SK-N-SH (cell line): ENCODE data around the gene TLX2. TPM values are rescaled to one million over a fixed set of nuclear protein-coding genes. Genes with fewer than 3 reads are reported as not detected.

Source experiments
- CTCF ChIA-PET: fragments of 300-600, 350-600 bp; formaldehyde crosslinking; extraction: SDS; loops from one replicate; lab custom pipeline; 2021; lab: Yijun Ruan, JAX
- POLR2A ChIA-PET: fragments of 350-600 bp; sonication (Branson Sonifier 250); formaldehyde crosslinking; extraction: SDS; loops from one replicate; lab custom pipeline; 2020; ENCODE audit warnings: antibody characterized with exemption, inconsistent platforms; lab: Yijun Ruan, JAX
- DNase-seq: peaks from one replicate; pipeline ENCODE4 v3.0.0; 2012
- H2AFZ ChIP-seq: fragments of 200-600 bp; sonication (generic); 2 replicates; pipeline ENCODE4 v1.8.1; 2016; ENCODE audit warnings: antibody characterized with exemption, mild to moderate bottlenecking, low read depth
- H3F3A ChIP-seq: fragments of 200-600 bp; sonication (generic); replicated peaks from 2 replicates; pipeline ENCODE3; 2016; ENCODE audit warnings: antibody characterized with exemption, mild to moderate bottlenecking; ENCODE audit not compliant: insufficient read depth
- H3K27ac ChIP-seq, 2 experiments: fragments of 200-500 bp in 1 of 2; fragments of 200-600 bp in 1 of 2; sonication (Bioruptor generic) in 1 of 2; sonication (generic), shearing (Covaris generic) in 1 of 2; 2 replicates each; pipeline versions ENCODE4 v1.5.1 to v1.6.1; 2014 to 2016; ENCODE audit warnings: low read depth in 2 of 2, inconsistent platforms in 1 of 2, low read length in 1 of 2, mild to moderate bottlenecking in 1 of 2, mixed read lengths in 1 of 2
- H3K27me3 ChIP-seq: fragments of 200-600 bp; sonication (generic), shearing (Covaris generic); 2 replicates; pipeline ENCODE4 v1.6.1; 2016; ENCODE audit warnings: mixed run types; ENCODE audit not compliant: insufficient read depth
- H3K36me3 ChIP-seq, 2 experiments: fragments of 200-500 bp in 1 of 2; fragments of 200-600 bp in 1 of 2; sonication (Bioruptor generic) in 1 of 2; sonication (generic) in 1 of 2; replicated peaks in 1 of 2; 2 replicates each; pipeline versions ENCODE3 to v1.5.1; 2014 to 2016; ENCODE audit warnings: low read length in 1 of 2, mild to moderate bottlenecking in 1 of 2; ENCODE audit not compliant: insufficient read depth in 2 of 2, control insufficient read depth in 1 of 2
- H3K4me1 ChIP-seq, 2 experiments: fragments of 200-500 bp in 1 of 2; fragments of 200-600 bp in 1 of 2; sonication (Bioruptor generic) in 1 of 2; sonication (generic), shearing (Covaris generic) in 1 of 2; 2 replicates each; pipeline versions ENCODE4 v1.5.1 to v1.6.1; 2014 to 2016; ENCODE audit warnings: low read depth in 1 of 2, low read length in 1 of 2, mixed run types in 1 of 2; ENCODE audit not compliant: insufficient read depth in 2 of 2, control insufficient read depth in 1 of 2
- H3K4me2 ChIP-seq: fragments of 200-600 bp; sonication (generic), shearing (Covaris generic); 2 replicates; pipeline ENCODE4 v1.6.1; 2017; ENCODE audit warnings: mixed run types
- H3K4me3 ChIP-seq, 2 experiments: fragments of 200-500 bp in 1 of 2; fragments of 200-600 bp in 1 of 2; sonication (Bioruptor generic) in 1 of 2; sonication (generic), shearing (Covaris generic) in 1 of 2; 2 replicates each; pipeline versions ENCODE4 v1.5.1 to v1.8.1; 2014 to 2016; ENCODE audit warnings: low read depth in 2 of 2, inconsistent platforms in 1 of 2, low read length in 1 of 2, mild to moderate bottlenecking in 1 of 2, mixed read lengths in 1 of 2, moderate library complexity in 1 of 2
- H3K79me2 ChIP-seq: fragments of 200-600 bp; sonication (generic); 2 replicates; pipeline ENCODE4 v1.8.1; 2017; ENCODE audit warnings: mild to moderate bottlenecking; ENCODE audit not compliant: insufficient read depth
- H3K9ac ChIP-seq: fragments of 200-600 bp; sonication (generic); 2 replicates; pipeline ENCODE4 v1.6.1; 2017; ENCODE audit warnings: mixed run types
- H3K9me2 ChIP-seq: fragments of 200-600 bp; sonication (generic); 2 replicates; pipeline ENCODE4 v1.6.1; 2017; ENCODE audit warnings: mixed run types
- H3K9me3 ChIP-seq: fragments of 200-600 bp; sonication (generic); 2 replicates; pipeline ENCODE4 v1.6.1; 2017; ENCODE audit warnings: mixed run types, mild to moderate bottlenecking, moderate library complexity
- H4K20me1 ChIP-seq: fragments of 200-600 bp; sonication (generic); 2 replicates; pipeline ENCODE4 v1.6.1; 2017; ENCODE audit warnings: mild to moderate bottlenecking, mixed run types; ENCODE audit not compliant: insufficient read depth
- CTCF ChIP-seq: fragments of 200-600 bp; sonication (generic); IDR thresholded peaks from 2 replicates; pipeline ENCODE4 v1.6.1; 2017; ENCODE audit warnings: antibody characterized with exemption, mild to moderate bottlenecking, moderate library complexity
- FOSL2 ChIP-seq: IDR thresholded peaks from 2 replicates; pipeline ENCODE4 v1.4.0; 2012; ENCODE audit warnings: low read depth, mild to moderate bottlenecking, moderate library complexity, borderline replicate concordance
- FOXJ3 ChIP-seq: sonication (generic); formaldehyde crosslinking; IDR thresholded peaks from 2 replicates; pipeline ENCODE4 v1.5.1; 2020; ENCODE audit warnings: mild to moderate bottlenecking, missing genetic modification reagents
- FOXM1 ChIP-seq: IDR thresholded peaks from 2 replicates; pipeline ENCODE4 v1.4.0; 2012; ENCODE audit warnings: low read depth, mild to moderate bottlenecking
- GATA2 ChIP-seq: sonication (generic); formaldehyde crosslinking; IDR thresholded peaks from 2 replicates; pipeline ENCODE4 v1.5.0; 2020; ENCODE audit warnings: mild to moderate bottlenecking, missing genetic modification reagents
- IRF3 ChIP-seq: fragments of 150-350 bp; IDR thresholded peaks from 2 replicates; pipeline ENCODE4 v1.6.1; 2016; ENCODE audit warnings: mild to moderate bottlenecking, low read depth, low read length
- MEF2A ChIP-seq: IDR thresholded peaks from 2 replicates; pipeline ENCODE4 v1.4.0; 2012; ENCODE audit warnings: low read depth, borderline replicate concordance
- MXI1 ChIP-seq: IDR thresholded peaks from 2 replicates; pipeline ENCODE4 v1.6.1; 2012; ENCODE audit warnings: mild to moderate bottlenecking, low read depth, low read length, improper control_type of control experiment
- PBX3 ChIP-seq: IDR thresholded peaks from 2 replicates; pipeline ENCODE4; 2012
- RAD21 ChIP-seq: IDR thresholded peaks from 2 replicates; pipeline ENCODE4 v1.6.1; 2012; ENCODE audit warnings: mild to moderate bottlenecking, low read length
- REST ChIP-seq: IDR thresholded peaks from 2 replicates; pipeline ENCODE4 v1.6.1; 2012; ENCODE audit warnings: mild to moderate bottlenecking, low read depth, low read length, moderate library complexity
- RFX5 ChIP-seq: IDR thresholded peaks from 2 replicates; pipeline ENCODE4 v1.6.1; 2012; ENCODE audit warnings: mild to moderate bottlenecking, improper control_type of control experiment, low read length
- RXRA ChIP-seq: IDR thresholded peaks from 2 replicates; pipeline ENCODE4 v1.4.0; 2012; ENCODE audit warnings: low read depth, mild to moderate bottlenecking, borderline replicate concordance
- SIN3A ChIP-seq: IDR thresholded peaks from 2 replicates; pipeline ENCODE4 v1.6.1; 2012; ENCODE audit warnings: low read depth, mild to moderate bottlenecking, low read length, moderate library complexity, borderline replicate concordance
- SMC3 ChIP-seq: IDR thresholded peaks from 2 replicates; pipeline ENCODE4 v1.6.1; 2012; ENCODE audit warnings: low read depth, low read length, improper control_type of control experiment
- TAF1 ChIP-seq: IDR thresholded peaks from 2 replicates; pipeline ENCODE4 v1.6.1; 2012; ENCODE audit warnings: low read depth, mild to moderate bottlenecking, low read length, moderate library complexity, borderline replicate concordance
- TEAD4 ChIP-seq: IDR thresholded peaks from 2 replicates; pipeline ENCODE4 v1.4.0; 2012; ENCODE audit warnings: mild to moderate bottlenecking, borderline replicate concordance; ENCODE audit not compliant: insufficient read depth
- ZBTB33 ChIP-seq: IDR thresholded peaks from 2 replicates; pipeline ENCODE4 v1.4.0; 2012; ENCODE audit warnings: low read depth, borderline replicate concordance
- polyA plus RNA-seq, 3 experiments: library from polyadenylated mRNA; depleted of rRNA; stranded (reverse); fragments of >200 nt; gene quantifications; 2 replicates each; pipeline ENCODE4 v1.2.3, GENCODE V29; 2012

The TLX2 gene
- polyA plus RNA-seq, 1 of the 3 experiments (the other 2 are of a cell fraction) = 24.5 TPM

- H3K9me3 ChIP-seq = no peaks in the 10 kb centered on the region
- H3K79me2 ChIP-seq = peaks cover under 1% of the 10 kb centered on the region; the same call in 1 of the 2 replicates
- H3K9ac ChIP-seq = no peak overlapping the region
- H4K20me1 ChIP-seq = no peaks in the 10 kb centered on the region
- DNase-seq = no peak
- H3K9me2 ChIP-seq = no peaks in the 10 kb centered on the region
- no peak overlapping the region for H3K4me3 ChIP-seq
- peaks cover 9 to 12% of the 10 kb centered on the region in 2 experiments for H3K36me3 ChIP-seq
- peak overlapping the region in 1 of 2 experiments; percentile 76; a peak in 2 of 4 replicates for H3K27ac ChIP-seq
- H3K27me3 ChIP-seq = no peaks in the 10 kb centered on the region
- TF ChIP-seq RFX5 = no peak
- TF ChIP-seq RAD21 = no peak
- no peak for TF ChIP-seq PBX3
- no peak for TF ChIP-seq MEF2A
- TF ChIP-seq CTCF = no peak
- TF ChIP-seq ZBTB33 = no peak
- TF ChIP-seq TAF1 = no peak
- TF ChIP-seq REST = no peak
- TF ChIP-seq FOXM1 = no peak
- TF ChIP-seq GATA2 (CRISPR knock-in tag) = no peak
- no peak for TF ChIP-seq IRF3
- TF ChIP-seq TEAD4 = no peak
- TF ChIP-seq RXRA = no peak
- no peak for TF ChIP-seq FOXJ3
- no peak for TF ChIP-seq SMC3
- TF ChIP-seq MXI1 = no peak
- no peak for TF ChIP-seq FOSL2
- no peak for TF ChIP-seq SIN3A
- peaks cover 6% of the 10 kb centered on the region for H3F3A ChIP-seq
- peaks cover 3 to 27% of the 10 kb centered on the region in 2 experiments; a peak in 1 of 4 replicates for H3K4me1 ChIP-seq
- no peak overlapping the region for H3K4me2 ChIP-seq
- POLR2A ChIA-PET = interaction anchor here (1.0 to 3.1 kb wide), 11 partner anchors 8 to 87 kb away, joined by 3 to 19 read pairs (median 6); partner anchors contain the start of genes AUP1, CCDC142, HTRA2 and MRPL53
- no peak overlapping the region for H2AFZ ChIP-seq
- CTCF ChIA-PET = interaction anchor here (0.8 to 3.7 kb wide), 6 partner anchors 12 to 86 kb away, joined by 3 to 21 read pairs (median 11); partner anchors contain the start of genes CCDC142 and TTC31
Observed at GRCh38 chr2:74500578-74500946, 13.7 kb upstream of the TLX2 start.
